Activated CD8-positive, alpha-beta T cell treated with anti-CD3 and anti-CD28 coated beads for 36 hours (primary cell): Measurements from ENCODE around the gene MBOAT2. TPM values are rescaled to one million over a fixed set of nuclear protein-coding genes. Genes with fewer than 3 reads are reported as not detected.

Source experiments
- ATAC-seq: fragments of 200-7000 bp; cut with Tn5 transposase; one replicate; pipeline ENCODE4 v1.10.0; 2021; ENCODE audit warnings: mild to moderate bottlenecking, moderate library complexity
- CTCF ChIA-PET: fragments of 350-600 bp; sonication (Branson Sonifier 250); formaldehyde crosslinking; loops from one replicate; lab custom pipeline; 2021; ENCODE audit warnings: antibody characterized with exemption; lab: Charles Lee
- POLR2A ChIA-PET: fragments of 350-600 bp; sonication (Branson Sonifier 250); formaldehyde crosslinking; loops from one replicate; lab custom pipeline; 2021; ENCODE audit warnings: antibody characterized with exemption; lab: Charles Lee
- DNase-seq: peaks from one replicate; pipeline ENCODE4 v3.0.0-alpha.2; 2020
- H3K27ac Mint-ChIP-seq: one replicate; pipeline ENCODE4 v1.8.0; 2021; ENCODE audit warnings: mild to moderate bottlenecking, mixed read lengths
- H3K27me3 Mint-ChIP-seq: one replicate; pipeline ENCODE4 v1.8.0; 2021; ENCODE audit warnings: mixed read lengths
- H3K36me3 Mint-ChIP-seq: one replicate; pipeline ENCODE4 v1.8.0; 2021; ENCODE audit warnings: low read depth, mixed read lengths
- H3K4me1 Mint-ChIP-seq: one replicate; pipeline ENCODE4 v1.8.0; 2021; ENCODE audit warnings: low read depth, mixed read lengths
- H3K4me3 Mint-ChIP-seq: one replicate; pipeline ENCODE4 v1.8.0; 2021; ENCODE audit warnings: mild to moderate bottlenecking, moderate library complexity, mixed read lengths
- H3K9me3 Mint-ChIP-seq: one replicate; pipeline ENCODE4 v1.8.0; 2021; ENCODE audit warnings: mixed read lengths
- intact Hi-C: fragments of 100-400 bp; cut with micrococcal nuclease; formaldehyde crosslinking; loops from one replicate; pipeline ENCODE4 v1.10.0; 2022
- total RNA-seq, 2 experiments: library from RNA; stranded (reverse); gene quantifications; one replicate each; pipeline ENCODE4 v1.2.3, GENCODE V29; 2021
- TF ChIP-seq, protein P1 (sequence below): fragments of 200-600 bp; IDR thresholded peaks from one replicate; pipeline ENCODE4 v1.8.0; 2022; ENCODE audit warnings: antibody characterized with exemption, mild to moderate bottlenecking

MBOAT2 gene
- total RNA-seq, 2 experiments from 2014 or later = 2.9 to 3.0 TPM

DNA sequence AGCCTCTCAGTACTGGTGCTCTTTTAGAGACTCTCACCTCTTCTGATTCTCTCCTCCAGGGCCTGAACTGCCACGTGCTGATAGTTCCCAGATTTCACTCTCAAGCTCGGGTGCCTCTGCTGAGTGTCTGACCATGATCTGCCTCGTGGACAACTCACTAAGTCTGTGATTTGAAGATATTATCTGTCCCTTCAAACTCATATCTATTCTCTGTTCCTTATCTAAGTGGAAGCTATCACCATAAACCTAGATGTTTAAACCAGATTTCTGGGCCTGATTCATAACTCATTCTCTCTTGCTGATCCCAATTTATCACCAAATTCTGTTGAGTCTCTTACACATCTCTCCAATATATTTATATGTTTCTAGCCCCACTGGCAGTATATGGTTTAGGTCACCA is 136.1 kb downstream of the MBOAT2 start:
- H3K27me3 Mint-ChIP-seq = no peaks in the 10 kb centered on the region
- H3K9me3 Mint-ChIP-seq = no peaks in the 10 kb centered on the region
- TF ChIP-seq, protein P1, sequence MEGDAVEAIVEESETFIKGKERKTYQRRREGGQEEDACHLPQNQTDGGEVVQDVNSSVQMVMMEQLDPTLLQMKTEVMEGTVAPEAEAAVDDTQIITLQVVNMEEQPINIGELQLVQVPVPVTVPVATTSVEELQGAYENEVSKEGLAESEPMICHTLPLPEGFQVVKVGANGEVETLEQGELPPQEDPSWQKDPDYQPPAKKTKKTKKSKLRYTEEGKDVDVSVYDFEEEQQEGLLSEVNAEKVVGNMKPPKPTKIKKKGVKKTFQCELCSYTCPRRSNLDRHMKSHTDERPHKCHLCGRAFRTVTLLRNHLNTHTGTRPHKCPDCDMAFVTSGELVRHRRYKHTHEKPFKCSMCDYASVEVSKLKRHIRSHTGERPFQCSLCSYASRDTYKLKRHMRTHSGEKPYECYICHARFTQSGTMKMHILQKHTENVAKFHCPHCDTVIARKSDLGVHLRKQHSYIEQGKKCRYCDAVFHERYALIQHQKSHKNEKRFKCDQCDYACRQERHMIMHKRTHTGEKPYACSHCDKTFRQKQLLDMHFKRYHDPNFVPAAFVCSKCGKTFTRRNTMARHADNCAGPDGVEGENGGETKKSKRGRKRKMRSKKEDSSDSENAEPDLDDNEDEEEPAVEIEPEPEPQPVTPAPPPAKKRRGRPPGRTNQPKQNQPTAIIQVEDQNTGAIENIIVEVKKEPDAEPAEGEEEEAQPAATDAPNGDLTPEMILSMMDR = no peak
- no peaks in the 10 kb centered on the region for H3K4me1 Mint-ChIP-seq
- no peaks in the 10 kb centered on the region for H3K36me3 Mint-ChIP-seq
- CTCF ChIA-PET = interaction anchor here (0.6 kb wide), 1 partner anchor 379 kb away, joined by 3 read pairs; no protein-coding TSS in a partner anchor
- intact Hi-C loops = no loop called here
- ATAC-seq (no peak), DNase-seq (no peak)
- POLR2A ChIA-PET = no interaction called here
- no peak overlapping the region for H3K4me3 Mint-ChIP-seq
- no peak overlapping the region for H3K27ac Mint-ChIP-seq

DNA sequence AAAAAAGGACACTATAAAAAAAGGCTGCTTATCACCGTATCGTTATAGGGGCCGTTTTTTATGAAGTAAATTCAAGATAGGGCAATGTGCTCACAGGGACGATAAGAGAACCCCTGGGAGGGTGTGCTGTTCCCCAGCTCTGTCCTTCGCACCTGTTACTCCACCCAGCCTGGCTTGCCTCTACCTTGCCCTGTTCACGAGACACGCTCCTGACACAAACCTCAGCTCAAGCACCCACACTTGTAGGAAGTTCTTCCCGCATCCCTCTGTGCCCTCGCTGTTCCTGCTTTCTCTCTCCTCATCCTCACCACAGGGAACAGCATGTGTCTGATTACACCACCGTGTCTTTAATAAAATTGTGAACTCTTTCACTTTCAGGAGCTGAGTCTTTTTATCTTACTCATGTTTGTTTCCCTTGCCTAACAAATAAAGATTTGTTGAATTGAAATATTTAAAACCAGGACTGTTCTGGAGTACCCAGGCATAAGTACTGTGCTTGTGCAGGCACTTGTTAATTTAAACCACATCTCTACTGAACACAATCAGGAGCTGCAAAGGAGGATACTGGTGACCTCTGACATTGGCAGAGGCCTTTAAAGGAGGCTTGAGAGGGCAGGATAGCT is 140.0 kb downstream of the MBOAT2 start:
- Mint-ChIP-seq H3K4me3 (no peak overlapping the region), H3K36me3 (no peaks in the 10 kb centered on the region), H3K4me1 (no peaks in the 10 kb centered on the region), H3K27ac (no peak overlapping the region), H3K9me3 (no peaks in the 10 kb centered on the region), H3K27me3 (no peaks in the 10 kb centered on the region)
- ChIA-PET CTCF (interaction anchor here (1.3 to 2.6 kb wide), 2 partner anchors 10 to 12 kb away, joined by 3 to 14 read pairs; no protein-coding TSS in a partner anchor), POLR2A (interaction anchor here (1.2 kb wide), 1 partner anchor 9 kb away, joined by 5 read pairs; no protein-coding TSS in a partner anchor)
- DNase-seq = no peak
- intact Hi-C loops = no loop called here
- TF ChIP-seq, protein P1 = no peak
- ATAC-seq = no peak

DNA sequence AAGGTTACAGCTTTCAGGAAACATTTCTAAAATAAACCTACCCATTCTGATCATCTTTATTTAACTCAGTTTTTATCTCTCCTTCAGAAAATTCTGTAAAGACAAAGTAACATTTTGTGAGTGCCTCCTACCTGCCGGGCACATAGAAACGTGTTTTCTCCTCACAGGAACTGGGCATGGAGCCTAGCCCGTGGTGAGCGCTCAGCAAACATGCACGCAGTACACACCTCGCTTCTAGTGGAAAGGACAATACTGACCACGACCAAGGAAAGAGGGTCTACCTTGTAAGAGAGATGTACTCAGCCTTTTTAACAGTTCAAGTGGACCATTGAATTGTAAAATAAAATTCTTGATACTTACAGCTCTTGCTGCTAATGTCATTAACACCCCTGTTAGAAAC is 141.3 kb downstream of the MBOAT2 start:
- TF ChIP-seq, protein P1 = no peak
- ChIA-PET CTCF (interaction anchor here (1.3 to 2.6 kb wide), 2 partner anchors 11 kb away, joined by 3 to 14 read pairs; no protein-coding TSS in a partner anchor), POLR2A (no interaction called here)
- Mint-ChIP-seq H3K4me3 (no peak overlapping the region), H3K27me3 (no peaks in the 10 kb centered on the region), H3K4me1 (no peaks in the 10 kb centered on the region), H3K9me3 (no peaks in the 10 kb centered on the region), H3K27ac (no peak overlapping the region), H3K36me3 (no peaks in the 10 kb centered on the region)
- ATAC-seq (no peak), DNase-seq (no peak)
- intact Hi-C loops = no loop called here

DNA sequence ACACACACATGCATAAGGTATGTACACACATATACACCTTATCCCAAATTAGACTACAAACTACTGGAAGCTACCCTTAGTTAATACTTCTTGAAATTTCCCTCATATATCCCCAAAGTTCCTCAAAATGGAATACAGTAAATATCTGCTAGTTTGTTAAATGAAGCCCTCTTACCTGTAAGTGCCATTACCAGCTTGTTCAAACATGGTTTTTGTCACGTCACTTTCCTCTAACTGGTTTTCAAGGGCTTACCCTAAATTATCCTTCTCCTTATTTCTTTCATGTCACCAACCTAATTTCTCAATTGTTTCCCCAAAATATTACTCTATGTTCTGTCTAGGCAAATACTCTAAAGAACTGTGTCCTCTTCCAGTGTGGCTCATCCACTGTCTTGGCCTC is 141.7 kb downstream of the MBOAT2 start:
- ATAC-seq (no peak), DNase-seq (no peak)
- Mint-ChIP-seq H3K9me3 (no peaks in the 10 kb centered on the region), H3K27me3 (no peaks in the 10 kb centered on the region), H3K4me1 (no peaks in the 10 kb centered on the region), H3K36me3 (no peaks in the 10 kb centered on the region), H3K4me3 (no peak overlapping the region), H3K27ac (no peak overlapping the region)
- intact Hi-C loops = no loop called here
- POLR2A ChIA-PET = no interaction called here
- CTCF ChIA-PET = no interaction called here
- TF ChIP-seq, protein P1 = no peak

DNA sequence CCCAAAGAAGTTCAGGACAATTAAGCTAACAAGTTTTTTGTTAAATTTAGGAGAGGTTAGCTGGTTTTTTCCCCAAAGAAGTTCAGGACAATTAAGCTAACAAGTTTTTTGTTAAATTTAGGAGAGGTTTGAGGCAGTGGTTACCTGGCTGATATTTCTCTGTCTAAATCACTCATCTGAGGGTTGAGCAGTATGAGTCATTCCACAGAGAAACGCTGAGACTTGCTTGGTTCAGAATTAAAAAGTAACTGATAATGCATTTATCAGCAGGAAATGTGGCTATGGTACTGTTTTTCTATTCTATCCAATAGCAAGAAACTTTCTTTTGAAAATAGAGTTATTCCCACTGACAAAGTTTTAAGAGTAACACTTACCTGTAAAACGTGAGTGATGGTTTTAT is 143.2 kb downstream of the MBOAT2 start:
- no peak for DNase-seq
- H3K4me3 Mint-ChIP-seq = no peak overlapping the region
- H3K4me1 Mint-ChIP-seq = no peaks in the 10 kb centered on the region
- H3K9me3 Mint-ChIP-seq = no peaks in the 10 kb centered on the region
- no peaks in the 10 kb centered on the region for H3K27me3 Mint-ChIP-seq
- CTCF ChIA-PET = no interaction called here
- TF ChIP-seq, protein P1 = no peak
- no peak overlapping the region for H3K27ac Mint-ChIP-seq
- POLR2A ChIA-PET = interaction anchor here (0.6 kb wide), 1 partner anchor 1211 kb away, joined by 3 read pairs; no protein-coding TSS in a partner anchor
- ATAC-seq = no peak
- no peaks in the 10 kb centered on the region for H3K36me3 Mint-ChIP-seq
- intact Hi-C loops = no loop called here
